Measurements from ENCODE around the gene VWA3B.
"Not testable (repeated sequence)": the region's sequence is repeated elsewhere in the genome, so short reads cannot be mapped to it uniquely, and the experiment has no call there.

Gene VWA3B

DNA sequence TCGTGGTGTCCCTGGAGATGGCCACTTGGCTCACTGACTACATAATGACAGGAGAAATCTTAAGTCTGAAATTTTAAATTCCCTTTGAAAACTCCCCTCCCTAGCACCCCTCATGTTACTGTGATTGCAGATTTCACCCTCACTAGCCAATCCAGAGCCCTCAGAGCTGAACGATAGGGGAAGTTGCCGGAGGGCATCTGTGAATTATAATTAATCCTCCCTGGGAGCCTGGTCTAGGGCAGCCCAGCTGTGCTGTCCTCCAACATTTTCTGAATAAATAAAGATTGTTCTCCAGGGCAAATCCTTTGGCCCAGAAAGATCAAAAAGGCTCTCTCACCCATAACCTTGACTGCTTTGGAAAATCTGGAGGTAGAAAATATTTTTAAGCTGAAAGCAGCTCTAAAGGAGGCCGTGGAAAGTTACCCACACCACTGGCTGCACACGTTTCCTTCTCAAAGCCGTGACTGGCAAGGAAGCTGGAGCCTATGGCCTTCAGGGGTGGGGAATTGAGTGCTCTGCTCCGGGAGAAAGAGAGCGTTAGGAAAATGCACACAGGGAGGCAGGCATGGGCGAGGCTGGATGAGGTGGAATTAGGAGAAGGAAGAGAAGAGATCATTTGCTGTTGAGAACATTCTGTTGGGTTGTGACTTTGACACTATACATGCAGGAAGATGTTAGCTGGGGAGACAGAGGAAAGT lies 190.3 kb downstream of the VWA3B start:
- H3K27ac ChIP-seq = no peak overlapping the region
- no peak overlapping the region for H3K4me3 ChIP-seq

DNA sequence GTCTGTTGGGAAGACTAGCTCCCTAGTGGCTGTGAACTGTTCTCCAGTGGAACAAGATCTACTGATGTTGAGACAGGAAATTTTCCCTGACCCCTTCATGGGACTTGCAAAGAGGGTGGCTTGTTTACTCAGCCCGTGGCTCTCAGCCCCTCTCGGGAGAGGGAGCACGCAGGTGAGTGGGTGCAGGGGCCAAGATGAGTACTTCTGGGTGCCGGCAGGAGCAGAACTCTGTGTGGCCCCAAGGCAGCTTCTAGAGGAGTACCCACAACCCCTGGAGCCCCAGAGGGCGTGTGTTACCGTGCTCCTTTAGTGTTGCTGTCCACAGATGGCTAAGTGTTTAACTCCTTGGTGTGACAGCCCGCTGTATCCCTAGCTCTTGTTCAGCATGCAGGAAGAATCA lies 191.1 kb downstream of the VWA3B start:
- Histone ChIP-seq H3K27ac (no peak overlapping the region), H3K4me3 (no peak overlapping the region)

DNA sequence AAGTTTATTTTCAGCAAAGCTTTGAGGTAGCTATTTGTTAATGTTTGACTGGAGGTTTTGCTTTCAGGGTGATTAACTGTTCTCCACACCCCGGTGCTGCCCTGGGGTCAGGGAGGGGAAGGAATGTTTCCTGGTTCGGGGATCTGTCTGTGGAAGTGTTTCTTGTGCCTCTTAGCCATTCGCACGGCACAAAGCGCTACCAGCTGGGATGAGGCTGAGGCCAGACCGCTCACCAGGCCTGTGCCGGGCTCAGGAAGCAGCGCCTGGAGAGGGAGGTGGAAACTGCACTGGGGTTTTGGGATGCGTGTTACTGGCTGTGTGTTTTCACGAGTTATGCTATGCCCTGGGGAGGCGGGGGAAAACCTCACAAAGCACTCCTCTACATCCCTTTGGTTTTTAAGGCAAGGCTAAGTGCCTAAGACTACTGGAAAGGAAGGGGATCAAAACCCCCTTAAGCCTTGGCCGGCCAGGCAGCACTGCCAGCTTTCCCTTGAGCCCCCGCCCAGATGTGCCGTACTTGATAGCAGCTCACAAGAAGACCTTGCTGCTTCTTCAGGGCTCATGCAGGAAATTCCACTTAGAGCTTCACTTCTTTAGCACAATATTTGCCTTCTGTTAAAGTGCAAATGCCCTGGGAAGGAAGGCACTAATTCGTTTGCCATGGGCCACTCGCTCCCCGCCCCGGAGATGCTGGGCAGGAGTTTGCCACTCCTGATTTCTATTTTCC lies 193.6 kb downstream of the VWA3B start:
- no peak overlapping the region for H3K4me3 ChIP-seq
- no peak overlapping the region for H3K27ac ChIP-seq

- no peak overlapping the region for H3K27ac ChIP-seq
- no peak overlapping the region for H3K4me3 ChIP-seq
Observed at GRCh38 chr2:98281607-98282006, 194.6 kb downstream of the VWA3B start.

GRCh38 chr2:98282109-98282508 lies 195.1 kb downstream of the VWA3B start:
- no peak overlapping the region for H3K4me3 ChIP-seq
- no peak overlapping the region for H3K27ac ChIP-seq

DNA sequence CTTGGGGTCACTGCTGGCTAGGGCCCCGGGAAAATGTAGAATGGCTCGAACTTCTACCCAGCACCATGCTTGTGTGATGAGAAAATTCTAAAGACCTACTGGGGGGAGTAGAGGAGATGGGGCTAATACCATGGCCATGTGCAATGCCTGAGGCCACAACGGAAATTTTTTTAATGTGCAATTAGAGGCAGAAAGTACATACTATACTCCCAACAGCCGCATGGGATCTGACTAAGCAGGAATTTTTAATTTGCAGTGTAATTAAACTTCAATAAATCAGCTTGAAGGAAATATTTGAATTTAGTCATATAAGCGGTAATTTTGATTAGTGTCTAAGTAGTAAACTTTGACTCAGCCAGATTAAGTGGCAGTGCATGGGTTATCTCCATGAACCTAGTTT lies 206.1 kb downstream of the VWA3B start:
- Histone ChIP-seq H3K27ac (no peak overlapping the region), H3K4me3 (no peak overlapping the region)

- Histone ChIP-seq H3K27ac (no peak overlapping the region), H3K4me3 (no peak overlapping the region)
Observed at GRCh38 chr2:98293931-98294687, 207.1 kb downstream of the VWA3B start.

GRCh38 chr2:98294711-98295110 lies 207.7 kb downstream of the VWA3B start:
- Histone ChIP-seq H3K4me3 (no peak overlapping the region), H3K27ac (no peak overlapping the region)

DNA sequence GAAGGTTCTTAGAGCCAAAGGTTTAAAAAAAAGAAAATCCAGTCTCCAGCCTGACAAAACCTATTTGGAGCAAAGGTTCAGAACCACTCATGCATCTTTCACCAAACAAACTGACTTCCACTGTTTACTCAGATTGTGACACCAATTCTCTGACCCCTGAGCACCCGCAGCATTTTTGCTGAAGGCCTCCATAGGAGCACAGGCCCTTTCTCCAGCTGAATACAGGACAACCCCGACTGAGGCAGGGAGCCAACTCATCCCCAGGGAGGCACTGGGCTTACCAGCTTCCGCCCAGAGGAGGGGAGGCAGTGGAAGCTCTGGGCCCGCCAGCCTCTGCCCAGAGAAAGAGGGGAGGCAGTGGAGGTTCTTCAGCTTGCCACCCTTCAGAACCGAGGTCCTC lies 208.3 kb downstream of the VWA3B start:
- no peak overlapping the region for H3K27ac ChIP-seq
- H3K4me3 ChIP-seq = no peak overlapping the region

- Histone ChIP-seq H3K4me3 (no peak overlapping the region), H3K27ac (no peak overlapping the region)
Observed at GRCh38 chr2:98295721-98296414, 208.9 kb downstream of the VWA3B start.

DNA sequence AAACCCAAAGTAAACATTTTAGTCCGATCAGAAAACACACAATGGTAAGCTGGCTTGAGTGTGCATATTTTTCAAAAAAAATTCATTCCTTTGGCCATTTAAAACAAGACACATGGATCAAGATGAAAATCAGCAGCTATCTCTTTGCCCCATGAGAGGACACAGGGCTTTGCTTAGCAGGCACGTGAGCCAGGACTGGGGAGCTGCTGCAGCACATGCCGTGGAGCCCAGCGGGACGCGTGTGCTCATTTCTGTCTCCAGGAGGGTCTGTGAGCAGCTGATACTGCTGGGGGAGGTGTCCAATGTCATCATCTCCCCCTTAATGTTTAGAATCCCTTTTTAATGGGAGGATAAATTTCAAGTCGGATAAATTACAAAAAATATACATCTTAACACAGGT lies 209.5 kb downstream of the VWA3B start:
- Histone ChIP-seq H3K27ac (no peak overlapping the region), H3K4me3 (no peak overlapping the region)

DNA sequence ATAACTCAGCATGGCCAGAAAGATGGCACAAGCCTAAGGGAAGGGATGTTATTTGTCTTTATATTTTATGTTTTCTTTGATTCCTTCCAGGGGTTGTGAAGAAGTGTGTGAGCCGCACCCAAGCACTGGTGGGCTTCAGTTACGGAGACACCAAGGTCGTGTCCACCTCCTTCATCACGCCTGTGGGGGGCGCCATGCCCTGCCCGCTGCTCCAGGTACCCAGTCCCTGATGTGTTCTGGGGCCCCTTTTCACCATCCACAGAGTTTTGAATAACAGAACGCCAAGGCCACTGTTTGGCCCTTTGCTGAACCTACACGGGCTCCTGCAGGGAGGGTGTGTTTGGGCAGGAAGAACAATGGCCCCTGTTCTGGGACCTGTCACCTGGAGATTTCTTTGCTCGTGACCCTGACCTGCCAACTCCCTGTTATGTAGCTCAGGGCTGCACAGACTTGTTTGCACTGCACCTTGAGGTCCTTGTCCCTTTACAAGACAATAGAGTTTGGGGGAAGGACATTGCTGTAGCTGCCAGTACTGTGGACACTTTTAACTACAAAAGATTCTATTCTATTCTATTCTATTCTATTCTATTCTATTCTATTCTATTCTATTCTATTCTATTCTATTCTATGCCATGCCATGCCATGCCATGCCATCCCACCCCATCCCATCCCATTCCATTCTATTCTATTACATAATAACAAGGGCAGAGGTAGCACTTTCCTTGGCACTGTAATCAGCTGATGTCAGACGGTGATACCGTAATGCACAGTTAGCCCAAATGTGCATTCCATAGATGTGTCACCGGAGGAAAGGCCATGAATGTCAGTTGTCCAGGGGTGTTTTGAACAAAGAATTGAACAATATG lies 211.1 kb downstream of the VWA3B start:
- Histone ChIP-seq H3K27ac (no peak overlapping the region), H3K4me3 (no peak overlapping the region)

GRCh38 chr2:98298683-98299164 lies 211.8 kb downstream of the VWA3B start:
- Histone ChIP-seq H3K27ac (no peak overlapping the region), H3K4me3 (no peak overlapping the region)

DNA sequence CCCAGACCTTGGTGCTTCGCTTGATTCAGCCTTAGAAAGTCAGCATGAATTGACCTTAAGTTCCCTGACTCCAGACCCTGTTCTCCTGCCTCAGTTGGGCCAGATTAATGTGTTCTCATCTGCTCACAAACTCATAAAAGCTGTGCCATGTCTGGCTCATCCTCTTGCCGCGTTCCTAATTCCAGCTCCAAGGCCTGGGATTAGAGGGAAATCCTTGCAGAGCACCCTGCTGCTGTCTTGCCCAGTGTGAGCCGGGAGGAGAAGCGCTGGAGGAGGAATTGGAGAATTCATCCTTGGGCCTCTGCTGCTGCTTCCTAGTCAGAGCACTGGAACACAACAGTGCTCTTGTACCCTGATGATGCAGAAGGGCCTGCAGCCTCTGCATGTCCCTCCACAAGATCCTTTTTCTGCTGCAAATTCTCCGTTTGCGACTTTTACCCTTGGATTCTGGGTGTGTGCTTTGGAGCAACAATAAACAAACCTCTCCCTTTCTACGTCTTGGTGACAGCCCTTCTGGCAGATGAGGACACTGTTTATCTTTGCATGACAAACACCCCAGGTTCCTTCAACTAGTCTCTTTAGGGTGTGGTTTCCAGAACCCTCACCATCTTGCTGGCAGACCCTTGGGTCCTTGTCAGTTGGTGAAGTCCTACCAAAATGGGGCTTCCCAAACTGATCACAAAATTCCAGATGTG lies 212.4 kb downstream of the VWA3B start:
- no peak overlapping the region for H3K27ac ChIP-seq

GRCh38 chr2:98300141-98300874 lies 213.3 kb downstream of the VWA3B start:
- H3K27ac ChIP-seq = no peak overlapping the region

More for the DNA sequence above, 212.4 kb downstream of the VWA3B start:
- no peak overlapping the region for H3K4me3 ChIP-seq

GRCh38 chr2:98301469-98301868 lies 214.5 kb downstream of the VWA3B start:
- Histone ChIP-seq H3K27ac (no peak overlapping the region), H3K4me3 (no peak overlapping the region)

More at GRCh38 chr2:98300141-98300874, 213.3 kb downstream of the VWA3B start:
- no peak overlapping the region for H3K4me3 ChIP-seq

GRCh38 chr2:98307131-98307696 lies 220.2 kb downstream of the VWA3B start:
- H3K4me3 ChIP-seq, H3K27ac ChIP-seq: not testable (repeated sequence)

DNA sequence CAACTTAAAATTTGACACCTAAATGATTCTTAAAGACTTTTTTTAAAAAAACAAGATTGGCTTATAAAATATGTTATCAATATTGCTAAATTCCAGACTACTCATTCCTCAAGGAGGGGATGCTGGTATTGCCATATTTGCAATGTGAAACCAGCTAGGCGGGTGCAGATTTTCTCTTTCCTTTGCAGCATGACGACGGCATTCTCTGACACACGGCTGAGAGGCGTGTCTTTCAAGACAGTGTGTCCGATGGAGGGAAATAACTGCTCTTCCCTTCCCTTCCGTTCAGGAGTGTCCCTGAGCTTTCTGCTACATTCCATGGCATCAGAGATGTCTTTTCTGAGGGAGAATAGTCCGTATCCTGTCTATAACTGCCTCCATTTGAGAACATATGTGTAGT lies 221.1 kb downstream of the VWA3B start:
- H3K27ac ChIP-seq = no peak overlapping the region
- H3K4me3 ChIP-seq = no peak overlapping the region

Data from skin epidermis (tissue), 12 donors.